Kidney (tissue), 14 donors: Measurements from ENCODE around the gene MAP4. TPM values are rescaled to one million over a fixed set of nuclear protein-coding genes. Genes with fewer than 3 reads are reported as not detected.
A peak's percentile ranks its signal among the peaks of the same experiment; 100 is the strongest.

Experiments
- DNase-seq, 5 donors: peaks; one replicate each; pipeline ENCODE4 v3.0.0-alpha.2; 2013 to 2020
- FAIRE-seq: peaks from 2 replicates; lab custom pipeline; 2012; peaks lifted over from hg19 to GRCh38; lab: Jason Lieb, UNC
- H3K27ac ChIP-seq, 2 donors: one replicate each; pipeline ENCODE4 v1.7.0; 2013; ENCODE audit warnings: low read depth in 2 of 2, low read length in 2 of 2, inconsistent platforms in 1 of 2
- H3K27me3 ChIP-seq: one replicate; pipeline ENCODE4 v1.7.1; 2013; ENCODE audit warnings: low read length, inconsistent platforms; ENCODE audit not compliant: control insufficient read depth, insufficient read depth
- H3K36me3 ChIP-seq, 3 donors: one replicate each; pipeline versions ENCODE4 v1.7.0 to v1.7.1; 2013; ENCODE audit warnings: low read length in 3 of 3, control low read depth in 1 of 3, inconsistent platforms in 1 of 3; ENCODE audit not compliant: insufficient read depth in 3 of 3, control insufficient read depth in 2 of 3
- H3K4me1 ChIP-seq, 3 donors: one replicate each; pipeline versions ENCODE4 v1.7.0 to v1.7.1; 2013; ENCODE audit warnings: low read length in 3 of 3, inconsistent platforms in 1 of 3, low read depth in 1 of 3; ENCODE audit not compliant: control insufficient read depth in 2 of 3, insufficient read depth in 2 of 3
- H3K4me3 ChIP-seq, 3 donors: one replicate each; pipeline versions ENCODE4 v1.7.0 to v1.8.1; 2013; ENCODE audit warnings: low read length in 3 of 3, control low read depth in 1 of 3, inconsistent platforms in 1 of 3
- H3K9ac ChIP-seq, 3 donors: one replicate each; pipeline versions ENCODE4 v1.7.0 to v1.7.1; 2013; ENCODE audit warnings: low read length in 3 of 3, control low read depth in 1 of 3, inconsistent platforms in 1 of 3
- H3K9me3 ChIP-seq, 3 donors: one replicate each; pipeline versions ENCODE4 v1.7.0 to v1.7.1; 2013; ENCODE audit warnings: low read length in 3 of 3, control low read depth in 1 of 3, inconsistent platforms in 1 of 3; ENCODE audit not compliant: control insufficient read depth in 2 of 3, insufficient read depth in 1 of 3
- CTCF ChIP-seq: IDR thresholded peaks from 3 replicates; pipeline ENCODE4 v1.5.1; 2012; ENCODE audit warnings: mild to moderate bottlenecking, moderate library complexity, borderline replicate concordance; ENCODE audit not compliant: insufficient read depth; ENCODE audit errors: extremely low read depth
- intact Hi-C: fragments of 100-400 bp; cut with DNase I; formaldehyde crosslinking; loops from one replicate; pipeline ENCODE4 v1.11.1; 2022
- polyA plus RNA-seq: library from polyadenylated mRNA; stranded (reverse); fragments of 350-450 nt; fragmentation: Illumina TruSeq; extraction: RNeasy Lipid Tissue Mini Kit (QIAGEN cat#74804); gene quantifications from one replicate; pipeline ENCODE4 v1.2.3, GENCODE V29; 2014; ENCODE audit warnings: low read depth, low replicate concordance; ENCODE audit not compliant: insufficient read depth
- total RNA-seq: library from RNA; stranded (reverse); fragmentation: NEBNext Ultra II Directional; extraction: Animal tissue kit (Norgen Biotek cat#: 25700); gene quantifications from one replicate; pipeline ENCODE4 v1.2.1, GENCODE V29; 2021
- donor health status: control.
- donor health status: control.
- donor health status: control.
- donor health status: control.
- donor health status: control.
- donor health status: DM: yes; HTN: yes; CAD: no.
- donor health status: Normal renal cell carcinoma (clear cell type).

Gene MAP4
- total and polyA plus RNA-seq, 2 donors from 2014 or later: 69.6 to 239 TPM

DNA sequence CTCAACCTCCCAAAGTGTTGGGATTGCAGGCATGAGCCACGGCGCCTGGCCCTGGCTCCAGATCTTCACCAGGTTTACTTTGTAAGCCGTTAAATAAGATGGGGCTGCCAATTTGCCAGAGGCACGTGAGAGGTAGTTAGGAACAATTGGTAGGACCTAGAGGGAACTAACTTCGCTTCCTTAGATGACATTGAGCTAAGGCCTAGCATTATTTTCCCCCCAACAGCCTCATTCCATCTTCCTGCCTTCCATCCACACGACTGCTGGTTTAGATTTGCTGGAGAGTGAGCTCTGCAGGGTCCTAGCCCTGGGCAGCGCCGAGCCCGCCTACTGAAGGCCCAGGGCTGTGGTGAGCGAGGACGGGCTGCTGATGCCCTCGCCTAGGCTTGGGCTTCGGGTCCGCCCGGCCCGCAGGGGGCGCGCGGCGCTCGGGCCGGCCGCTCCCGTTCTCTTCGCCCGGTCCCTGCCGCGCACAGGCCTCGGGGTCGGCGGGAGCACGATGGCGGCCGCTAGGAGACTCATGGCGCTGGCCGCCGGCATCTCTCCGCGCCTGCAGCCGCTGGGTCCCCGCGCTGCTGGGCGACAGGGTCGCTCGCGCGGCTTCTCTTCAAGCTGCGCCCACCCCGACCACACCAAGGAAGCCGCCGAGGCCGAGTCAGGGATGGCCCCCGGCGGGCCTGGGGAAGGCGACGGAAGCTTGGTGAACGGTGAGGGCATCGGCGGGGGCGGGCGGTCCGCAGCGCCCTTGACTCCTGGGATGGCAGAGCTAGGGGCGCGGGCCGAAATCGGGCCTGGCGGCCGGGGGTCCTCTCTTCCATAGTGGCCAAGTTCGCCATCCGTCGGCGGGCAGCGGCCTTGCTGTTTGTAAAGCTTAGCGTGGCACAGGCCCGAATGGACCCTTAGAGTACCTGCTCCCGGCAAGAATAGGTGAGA is 191.4 kb downstream of the MAP4 start:
- FAIRE-seq: no peak
- intact Hi-C loops: no loop called here

GRCh38 chr3:47817609-47818008 is 198.6 kb downstream of the MAP4 start:
- Histone ChIP-seq H3K4me3 (no peak overlapping the region), H3K27ac (no peak overlapping the region), H3K9ac (no peak overlapping the region), H3K4me1 (no peaks in the 10 kb centered on the region), H3K36me3 (peaks cover 0 to 22% (median 13%) of the 10 kb centered on the region in 3 donors), H3K27me3 (no peaks in the 10 kb centered on the region), H3K9me3 (no peaks in the 10 kb centered on the region)
- DNase-seq (no peak), FAIRE-seq (no peak)
- intact Hi-C loops: no loop called here
- no peak for TF ChIP-seq CTCF

More for the DNA sequence above, 191.4 kb downstream of the MAP4 start:
- Histone ChIP-seq H3K36me3 (peaks cover 3 to 19% (median 4%) of the 10 kb centered on the region in 3 donors), H3K27ac (peak overlapping the region; percentile 50 to 65), H3K27me3 (no peaks in the 10 kb centered on the region), H3K9me3 (no peaks in the 10 kb centered on the region), H3K4me1 (peaks cover 0 to 14% (median 4%) of the 10 kb centered on the region in 3 donors), H3K4me3 (peak overlapping the region; percentile 85 to 96 (median 93)), H3K9ac (peak overlapping the region; percentile 78 to 94 (median 87))
- peak; percentile 81 for TF ChIP-seq CTCF
- DNase-seq: peak; percentile 85 to 95 (median 92)

DNA sequence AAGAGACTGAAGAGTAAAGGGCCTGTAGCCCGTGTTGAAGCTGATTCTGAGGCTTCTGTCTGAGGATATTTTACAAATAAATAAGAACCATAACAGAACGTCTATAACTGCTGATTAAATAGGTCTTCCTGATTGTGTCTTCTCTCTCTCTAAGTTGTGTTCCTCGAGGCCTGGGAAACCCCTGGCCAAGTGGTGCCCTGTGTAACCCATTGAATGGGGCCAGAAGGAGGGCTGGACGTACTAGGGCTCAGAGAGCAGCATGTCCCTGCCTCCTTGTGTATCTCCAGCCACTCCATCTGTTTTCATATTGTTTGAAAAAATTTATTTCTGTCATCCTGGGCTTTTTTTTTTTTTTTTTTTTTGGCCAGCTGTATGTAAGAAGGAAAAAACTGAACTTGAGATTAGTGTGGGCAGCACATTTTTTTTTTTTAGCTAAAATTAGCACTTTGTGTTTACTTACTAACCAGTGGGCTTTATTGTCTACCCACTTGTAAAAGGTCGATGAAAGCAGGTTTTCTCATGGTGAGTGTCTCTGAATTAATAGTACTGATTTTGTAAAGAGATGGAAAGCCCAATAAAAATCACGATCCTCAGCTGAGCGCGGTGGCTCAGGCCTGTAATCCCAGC is 202.6 kb downstream of the MAP4 start:
- no peak overlapping the region for H3K4me3 ChIP-seq
- H3K9ac ChIP-seq: no peak overlapping the region
- no peak for FAIRE-seq
- H3K4me1 ChIP-seq: no peaks in the 10 kb centered on the region
- intact Hi-C loops: no loop called here
- TF ChIP-seq CTCF: no peak
- no peaks in the 10 kb centered on the region for H3K27me3 ChIP-seq
- no peaks in the 10 kb centered on the region for H3K9me3 ChIP-seq
- peak in 1 of 5 donors; percentile 5 for DNase-seq
- peaks cover 8 to 26% (median 20%) of the 10 kb centered on the region in 3 donors for H3K36me3 ChIP-seq
- no peak overlapping the region for H3K27ac ChIP-seq
